Activated CD4-positive, CD25-positive, alpha-beta regulatory T cell (primary cell): ENCODE results near the gene CTNND1.
"Not testable (repeated sequence)": the region's sequence is repeated elsewhere in the genome, so short reads cannot be mapped to it uniquely, and the experiment has no call there.

ENCODE experiments used
- DNase-seq, 4 experiments: peaks; one replicate each; lab custom pipeline; 2025; lab: John Stamatoyannopoulos, UW

The CTNND1 gene

GRCh38 chr11:57761301-57762234, at the start of gene CTNND1:
CTNND1 (plus strand) TSS chr11:57761802; CDS start chr11:57791479, 29,677 bp downstream.
- DNase-seq = no peak

GRCh38 chr11:57712256-57713150, 49.1 kb upstream of the CTNND1 start, which contains the start of gene TMX2:
TMX2 (plus strand) TSS chr11:57712593; CDS start chr11:57712619, 26 bp downstream.
- peak; percentile 63 to 82 (median 76) for DNase-seq

GRCh38 chr11:57713835-57714234, 47.8 kb upstream of the CTNND1 start:
- no peak for DNase-seq

- DNase-seq = not testable (repeated sequence)
These were observed 44.9 kb upstream of the CTNND1 start for GRCh38 chr11:57716726-57717125.

DNA sequence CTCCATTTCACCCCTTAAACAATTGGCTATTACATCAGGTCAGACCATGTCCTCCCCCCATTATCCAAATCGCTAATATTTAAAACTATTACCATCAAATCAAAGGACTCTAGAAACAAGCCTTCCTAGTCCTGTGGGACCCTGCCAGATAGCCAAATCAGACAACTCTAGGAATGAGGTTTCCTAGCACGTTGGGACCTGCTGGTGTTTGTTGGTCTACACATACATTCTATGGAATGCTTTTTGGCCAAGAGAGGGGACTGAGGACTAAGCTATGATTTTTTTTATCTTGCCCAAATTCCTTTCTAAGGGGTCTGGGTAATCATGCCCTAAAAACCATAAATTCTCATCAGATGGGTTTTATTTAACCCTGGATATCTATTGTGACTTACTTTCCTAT, 34.4 kb upstream of the CTNND1 start:
- DNase-seq = no peak

GRCh38 chr11:57728829-57729228, 32.8 kb upstream of the CTNND1 start:
- no peak for DNase-seq

- DNase-seq = no peak
These were observed 32.1 kb upstream of the CTNND1 start for GRCh38 chr11:57729479-57729878.

DNA sequence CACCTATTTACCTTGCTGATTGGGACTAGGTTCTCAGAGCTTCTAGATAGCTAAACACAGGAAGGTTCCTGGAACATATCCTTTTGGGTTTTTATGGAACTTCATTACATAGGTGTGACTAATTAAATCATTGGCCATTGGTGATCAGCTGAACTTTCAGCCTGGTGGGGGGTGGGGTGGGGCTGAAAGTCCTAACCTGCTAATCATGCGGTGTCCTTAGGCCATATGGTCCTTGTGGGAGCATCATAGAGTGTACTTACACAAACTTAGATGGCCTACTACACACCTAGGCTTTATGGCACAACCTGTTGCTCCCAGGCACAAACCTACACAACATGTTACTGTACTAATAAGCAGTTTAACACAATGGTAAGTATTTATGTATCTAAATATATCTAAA, 28.9 kb upstream of the CTNND1 start:
- no peak for DNase-seq

- no peak for DNase-seq
These were observed 25.8 kb upstream of the CTNND1 start for GRCh38 chr11:57735619-57736298.

DNA sequence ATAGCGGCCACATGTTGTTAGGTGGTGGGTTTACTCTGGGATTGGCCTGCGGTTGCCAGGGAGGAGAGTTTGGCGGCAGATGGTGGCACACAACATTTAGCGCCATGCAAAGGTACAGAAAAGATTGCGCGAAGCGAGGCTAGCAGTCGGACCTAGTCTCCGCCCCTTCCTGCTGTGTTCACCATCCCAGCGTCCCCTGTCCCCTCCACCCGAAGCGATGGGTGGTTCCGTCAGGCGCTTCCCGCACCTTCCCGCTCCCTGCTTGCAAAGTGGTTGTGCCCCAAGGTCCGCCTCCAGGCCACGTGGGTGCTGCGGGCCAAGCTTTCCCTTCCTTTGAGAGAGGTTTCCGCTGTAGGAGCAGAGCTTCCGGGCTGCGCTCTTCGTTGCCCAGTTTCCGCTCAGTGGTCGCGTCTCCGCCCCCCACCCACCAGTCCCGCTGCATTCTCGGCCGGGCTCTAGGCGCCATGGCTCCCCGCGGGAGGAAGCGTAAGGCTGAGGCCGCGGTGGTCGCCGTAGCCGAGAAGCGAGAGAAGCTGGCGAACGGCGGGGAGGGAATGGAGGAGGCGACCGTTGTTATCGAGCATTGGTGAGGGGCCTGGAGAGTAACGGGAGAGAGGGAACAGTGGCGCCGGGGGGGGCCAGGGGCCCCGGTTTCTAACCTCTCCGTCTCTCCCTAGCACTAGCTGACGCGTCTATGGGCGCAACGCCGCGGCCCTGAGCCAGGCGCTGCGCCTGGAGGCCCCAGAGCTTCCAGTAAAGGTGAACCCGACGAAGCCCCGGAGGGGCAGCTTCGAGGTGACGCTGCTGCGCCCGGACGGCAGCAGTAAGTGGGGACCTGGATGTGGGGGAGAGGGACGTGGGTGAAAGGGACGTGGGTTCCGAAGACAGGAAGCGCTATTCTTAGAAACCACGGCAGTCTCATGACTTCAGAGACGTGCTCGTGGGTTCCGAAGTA, 20.2 kb upstream of the CTNND1 start, which contains the start of gene SELENOH:
SELENOH (plus strand) TSS at position 360 of the 955 bp plus-strand sequence; CDS start at position 465, 105 bp downstream.
- DNase-seq = peak; percentile 78 to 84 (median 79)

GRCh38 chr11:57742087-57742452, 19.5 kb upstream of the CTNND1 start:
- no peak for DNase-seq

- DNase-seq = no peak
These were observed 17.2 kb upstream of the CTNND1 start for GRCh38 chr11:57744357-57744756.

GRCh38 chr11:57745206-57745605, 16.4 kb upstream of the CTNND1 start:
- DNase-seq = no peak

GRCh38 chr11:57746920-57747319, 14.7 kb upstream of the CTNND1 start:
- no peak for DNase-seq

GRCh38 chr11:57751176-57751575, 10.4 kb upstream of the CTNND1 start:
- DNase-seq = no peak

GRCh38 chr11:57751676-57752253, 9.8 kb upstream of the CTNND1 start, which contains the start of gene BTBD18:
BTBD18 (minus strand) TSS chr11:57751819; CDS start chr11:57751188, 631 bp downstream.
- DNase-seq = no peak

GRCh38 chr11:57752954-57753353, 8.6 kb upstream of the CTNND1 start:
- no peak for DNase-seq

GRCh38 chr11:57758174-57758573, 3.4 kb upstream of the CTNND1 start:
- no peak for DNase-seq

- no peak for DNase-seq
These were observed 746 bp downstream of the CTNND1 start for GRCh38 chr11:57762235-57762861.

DNA sequence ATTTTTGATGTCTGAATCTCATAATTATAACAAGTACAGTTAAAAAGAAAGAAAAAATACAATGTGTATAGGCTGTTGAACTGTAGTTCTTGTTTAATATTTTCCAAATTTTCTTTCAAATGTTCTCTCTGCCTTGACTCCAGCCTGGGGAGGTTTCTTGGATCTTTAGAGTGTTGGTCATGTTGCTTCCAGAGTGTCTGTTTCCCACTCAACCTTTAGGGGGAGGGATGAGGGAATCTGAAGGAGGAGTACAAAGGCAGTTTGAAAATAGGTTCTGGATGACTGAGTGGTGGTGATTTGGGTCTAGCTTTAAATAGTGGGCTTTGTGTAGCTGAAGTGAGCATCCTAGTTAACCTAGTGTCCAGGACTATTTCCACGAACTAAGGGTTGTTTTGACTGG, 2.0 kb downstream of the CTNND1 start:
- DNase-seq = no peak
